ENCODE measurements around the gene CACNA1C.

DNA sequence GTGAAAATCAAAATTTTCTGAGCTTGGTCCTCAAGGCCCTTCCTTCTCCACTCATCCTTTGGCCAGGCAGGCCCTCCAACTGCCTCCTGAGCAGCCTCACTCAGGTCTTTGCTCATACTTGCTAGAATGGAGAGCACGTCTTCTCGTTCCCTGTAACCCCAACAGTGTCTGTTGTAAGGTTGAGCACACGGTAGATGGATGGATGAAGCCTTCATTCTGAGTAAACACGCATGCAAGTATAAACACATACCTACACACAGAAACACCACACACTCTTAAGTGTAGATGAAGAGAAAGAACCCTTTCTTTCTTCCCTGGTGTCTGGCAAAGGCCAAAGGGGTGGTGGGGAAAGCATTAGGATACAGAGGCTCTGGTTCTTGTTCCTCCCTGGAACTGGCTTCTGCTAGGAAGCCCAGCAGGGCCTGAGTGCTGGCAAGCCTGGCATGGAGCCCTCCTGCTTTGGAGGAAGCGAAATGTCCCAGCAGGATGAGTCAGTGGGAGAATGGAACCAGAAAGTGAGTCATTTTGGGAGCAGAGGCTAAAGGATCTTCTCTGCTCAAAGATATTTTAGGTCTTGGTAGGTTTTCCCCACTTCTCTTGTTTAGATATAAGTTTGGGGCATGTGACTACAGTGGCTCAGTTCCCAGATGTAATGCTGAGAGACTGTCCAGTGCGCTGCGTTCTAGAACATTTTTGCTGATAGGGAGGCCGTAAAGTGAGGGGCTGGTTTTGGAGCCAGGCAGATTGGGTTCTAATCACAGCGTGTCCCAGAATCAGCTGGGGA is 127.4 kb downstream of the CACNA1C start:
- TF ChIP-seq, protein P1, sequence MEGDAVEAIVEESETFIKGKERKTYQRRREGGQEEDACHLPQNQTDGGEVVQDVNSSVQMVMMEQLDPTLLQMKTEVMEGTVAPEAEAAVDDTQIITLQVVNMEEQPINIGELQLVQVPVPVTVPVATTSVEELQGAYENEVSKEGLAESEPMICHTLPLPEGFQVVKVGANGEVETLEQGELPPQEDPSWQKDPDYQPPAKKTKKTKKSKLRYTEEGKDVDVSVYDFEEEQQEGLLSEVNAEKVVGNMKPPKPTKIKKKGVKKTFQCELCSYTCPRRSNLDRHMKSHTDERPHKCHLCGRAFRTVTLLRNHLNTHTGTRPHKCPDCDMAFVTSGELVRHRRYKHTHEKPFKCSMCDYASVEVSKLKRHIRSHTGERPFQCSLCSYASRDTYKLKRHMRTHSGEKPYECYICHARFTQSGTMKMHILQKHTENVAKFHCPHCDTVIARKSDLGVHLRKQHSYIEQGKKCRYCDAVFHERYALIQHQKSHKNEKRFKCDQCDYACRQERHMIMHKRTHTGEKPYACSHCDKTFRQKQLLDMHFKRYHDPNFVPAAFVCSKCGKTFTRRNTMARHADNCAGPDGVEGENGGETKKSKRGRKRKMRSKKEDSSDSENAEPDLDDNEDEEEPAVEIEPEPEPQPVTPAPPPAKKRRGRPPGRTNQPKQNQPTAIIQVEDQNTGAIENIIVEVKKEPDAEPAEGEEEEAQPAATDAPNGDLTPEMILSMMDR (conservative IDR thresholded peaks at IDR 0.05) = no peak
- TF ChIP-seq ZFX (IDR thresholded peaks at IDR 0.05) = no peak

Data from C4-2B (cell line).